ENCODE measurements around the gene ZNF436.

Gene ZNF436

GRCh38 chr1:23367451-23367790 is 2.2 kb downstream of the ZNF436 start:
- DNase-seq (ENCODE audit: low read depth, low spot score): no peak

GRCh38 chr1:23366598-23366997 is 3.0 kb downstream of the ZNF436 start:
- DNase-seq (ENCODE audit: low read depth, low spot score): no peak

- DNase-seq (ENCODE audit: low read depth, low spot score): no peak
These were observed 3.5 kb downstream of the ZNF436 start for GRCh38 chr1:23366146-23366545.

- DNase-seq (ENCODE audit: low read depth, low spot score): no peak
These were observed 7.4 kb downstream of the ZNF436 start for GRCh38 chr1:23362218-23362713.

GRCh38 chr1:23358310-23358875 is 11.2 kb downstream of the ZNF436 start:
- no peak for DNase-seq (ENCODE audit: low read depth, low spot score)

GRCh38 chr1:23357138-23357908 is 12.3 kb downstream of the ZNF436 start:
- DNase-seq (ENCODE audit: low read depth, low spot score): no peak

- DNase-seq (ENCODE audit: low read depth, low spot score): no peak
These were observed 13.0 kb downstream of the ZNF436 start for GRCh38 chr1:23356471-23357137.

GRCh38 chr1:23354245-23354644 is 15.4 kb downstream of the ZNF436 start:
- DNase-seq (ENCODE audit: low read depth, low spot score): no peak

- DNase-seq (ENCODE audit: low read depth, low spot score): no peak
These were observed 17.4 kb downstream of the ZNF436 start for GRCh38 chr1:23352096-23352695.

GRCh38 chr1:23345920-23346319 is 23.7 kb downstream of the ZNF436 start:
- DNase-seq (ENCODE audit: low read depth, low spot score): no peak

GRCh38 chr1:23344987-23345472 is 24.6 kb downstream of the ZNF436 start:
- DNase-seq (ENCODE audit: low read depth, low spot score): no peak

- DNase-seq (ENCODE audit: low read depth, low spot score): peak; percentile 100
These were observed 25.3 kb downstream of the ZNF436 start, which contains the start of gene HNRNPR for GRCh38 chr1:23344111-23344986. HNRNPR (minus strand) TSS chr1:23344284; CDS start chr1:23341008, 3,276 bp downstream.

GRCh38 chr1:23343221-23344110 is 26.2 kb downstream of the ZNF436 start:
- DNase-seq (ENCODE audit: low read depth, low spot score): no peak

- DNase-seq (ENCODE audit: low read depth, low spot score): no peak
These were observed 27.5 kb downstream of the ZNF436 start for GRCh38 chr1:23341931-23342692.

- DNase-seq (ENCODE audit: low read depth, low spot score): no peak
These were observed 30.0 kb downstream of the ZNF436 start for GRCh38 chr1:23339632-23340031.

- DNase-seq (ENCODE audit: low read depth, low spot score): no peak
These were observed 31.8 kb downstream of the ZNF436 start for GRCh38 chr1:23337869-23338268.

- no peak for DNase-seq (ENCODE audit: low read depth, low spot score)
These were observed 37.9 kb downstream of the ZNF436 start for GRCh38 chr1:23331713-23332112.

- DNase-seq (ENCODE audit: low read depth, low spot score): no peak
These were observed 38.8 kb downstream of the ZNF436 start for GRCh38 chr1:23330846-23331245.

GRCh38 chr1:23325393-23325792 is 44.2 kb downstream of the ZNF436 start:
- no peak for DNase-seq (ENCODE audit: low read depth, low spot score)
